ENCODE data around the gene FHOD3.

The FHOD3 gene

GRCh38 chr18:36296650-36297416, 680 bp upstream of the FHOD3 start:
- DNase-seq = peak; percentile 45

- DNase-seq = no peak
Observed at GRCh38 chr18:36298126-36298741, 721 bp downstream of the FHOD3 start.

- DNase-seq = no peak
Observed at GRCh38 chr18:36299015-36299414, 1.5 kb downstream of the FHOD3 start.

- no peak for DNase-seq
Observed at GRCh38 chr18:36300211-36300610, 2.7 kb downstream of the FHOD3 start.

- no peak for DNase-seq
Observed at GRCh38 chr18:36301884-36302283, 4.4 kb downstream of the FHOD3 start.

- no peak for DNase-seq
Observed at GRCh38 chr18:36302676-36303075, 5.2 kb downstream of the FHOD3 start.

GRCh38 chr18:36303211-36303844, 5.8 kb downstream of the FHOD3 start:
- no peak for DNase-seq

GRCh38 chr18:36304723-36305122, 7.2 kb downstream of the FHOD3 start:
- no peak for DNase-seq

GRCh38 chr18:36305375-36305774, 7.9 kb downstream of the FHOD3 start:
- DNase-seq = no peak

GRCh38 chr18:36307513-36307912, 10.0 kb downstream of the FHOD3 start:
- DNase-seq = no peak

- DNase-seq = no peak
Observed at GRCh38 chr18:36308711-36309435, 11.4 kb downstream of the FHOD3 start.

GRCh38 chr18:36309436-36310391, 12.2 kb downstream of the FHOD3 start:
- DNase-seq = no peak

- DNase-seq = no peak
Observed at GRCh38 chr18:36311026-36311570, 13.6 kb downstream of the FHOD3 start.

GRCh38 chr18:36312806-36313395, 15.4 kb downstream of the FHOD3 start:
- no peak for DNase-seq

- no peak for DNase-seq
Observed at GRCh38 chr18:36314098-36314497, 16.6 kb downstream of the FHOD3 start.

- no peak for DNase-seq
Observed at GRCh38 chr18:36314754-36315153, 17.2 kb downstream of the FHOD3 start.

- no peak for DNase-seq
Observed at GRCh38 chr18:36315736-36316135, 18.2 kb downstream of the FHOD3 start.

GRCh38 chr18:36316246-36316645, 18.7 kb downstream of the FHOD3 start:
- no peak for DNase-seq

GRCh38 chr18:36321658-36322407, 24.3 kb downstream of the FHOD3 start:
- DNase-seq = no peak

GRCh38 chr18:36322408-36322728, 24.9 kb downstream of the FHOD3 start:
- no peak for DNase-seq

GRCh38 chr18:36322734-36323133, 25.2 kb downstream of the FHOD3 start:
- no peak for DNase-seq

All from hematopoietic multipotent progenitor cell treated with erythropoietin and hydrocortisone succinate and interleukin-3 and kit ligand, for 4 days (in vitro differentiated cells).